GM18502 (cell line): ENCODE data around the gene ELSPBP1.
"Not testable (repeated sequence)": the region's sequence is repeated elsewhere in the genome, so short reads cannot be mapped to it uniquely, and the experiment has no call there.

ENCODE experiments used
- ATAC-seq: cut with Tn5 transposase; IDR thresholded peaks from one replicate; pipeline ENCODE4 v1.9.1; 2021; ENCODE audit warnings: mild to moderate bottlenecking; ENCODE audit not compliant: unreplicated experiment, poor library complexity

Gene ELSPBP1

GRCh38 chr19:47994209-47994802 lies at the start of gene ELSPBP1:
Gene ELSPBP1, plus strand, starts transcription at chr19:47994632. Its CDS starts 14,036 bp downstream, at chr19:48008668.
- no peak for ATAC-seq

GRCh38 chr19:47949852-47950521 lies 44.4 kb upstream of the ELSPBP1 start:
- not testable (repeated sequence) for ATAC-seq

GRCh38 chr19:47952132-47952531 lies 42.3 kb upstream of the ELSPBP1 start:
- not testable (repeated sequence) for ATAC-seq

- ATAC-seq = not testable (repeated sequence)
Measured at GRCh38 chr19:47955936-47956335, 38.5 kb upstream of the ELSPBP1 start.

GRCh38 chr19:47973529-47973928 lies 20.9 kb upstream of the ELSPBP1 start:
- no peak for ATAC-seq

- no peak for ATAC-seq
Measured at GRCh38 chr19:47991191-47991808, 3.1 kb upstream of the ELSPBP1 start.

GRCh38 chr19:47992070-47992469 lies 2.4 kb upstream of the ELSPBP1 start, which contains the start of gene BSPH1:
Gene BSPH1, minus strand, starts transcription at chr19:47992170. Its CDS starts 89 bp downstream, at chr19:47992081.
- no peak for ATAC-seq

GRCh38 chr19:47996230-47996727 lies 1.8 kb downstream of the ELSPBP1 start:
- ATAC-seq = no peak

- ATAC-seq = no peak
Measured at GRCh38 chr19:47998800-47999199, 4.4 kb downstream of the ELSPBP1 start.

GRCh38 chr19:48000846-48001245 lies 6.4 kb downstream of the ELSPBP1 start:
- ATAC-seq = no peak

- no peak for ATAC-seq
Measured at GRCh38 chr19:48004236-48004635, 9.8 kb downstream of the ELSPBP1 start.

GRCh38 chr19:48006762-48007161 lies 12.3 kb downstream of the ELSPBP1 start:
- ATAC-seq = no peak

- ATAC-seq = no peak
Measured at GRCh38 chr19:48010932-48011758, 16.7 kb downstream of the ELSPBP1 start.

GRCh38 chr19:48020686-48021085 lies 26.3 kb downstream of the ELSPBP1 start:
- no peak for ATAC-seq

- no peak for ATAC-seq
Measured at GRCh38 chr19:48023011-48023410, 28.6 kb downstream of the ELSPBP1 start.

- no peak for ATAC-seq
Measured at GRCh38 chr19:48023518-48023917, 29.1 kb downstream of the ELSPBP1 start.

GRCh38 chr19:48025480-48025879 lies 31.0 kb downstream of the ELSPBP1 start:
- ATAC-seq = no peak

GRCh38 chr19:48029431-48029830 lies 35.0 kb downstream of the ELSPBP1 start:
- no peak for ATAC-seq

GRCh38 chr19:48030073-48030472 lies 35.6 kb downstream of the ELSPBP1 start:
- ATAC-seq = no peak

GRCh38 chr19:48033604-48034003 lies 39.2 kb downstream of the ELSPBP1 start:
- ATAC-seq = no peak
